C4-2B (cell line): ENCODE measurements around the gene TMEM132D.
"Not testable (repeated sequence)": the region's sequence is repeated elsewhere in the genome, so short reads cannot be mapped to it uniquely, and the experiment has no call there.

Experiments
- H3K27ac ChIP-seq: fragments of 450-650 bp; 2 replicates; pipeline ENCODE4 v1.5.1; 2017
- CTCF ChIP-seq: fragments of 450-650 bp; conservative IDR thresholded peaks from 2 replicates; pipeline ENCODE4 v1.5.1; 2017; ENCODE audit warnings: mild to moderate bottlenecking
- ZFX ChIP-seq: fragments of 450-650 bp; IDR thresholded peaks from 2 replicates; pipeline ENCODE4 v1.6.1; 2017

Gene TMEM132D

DNA sequence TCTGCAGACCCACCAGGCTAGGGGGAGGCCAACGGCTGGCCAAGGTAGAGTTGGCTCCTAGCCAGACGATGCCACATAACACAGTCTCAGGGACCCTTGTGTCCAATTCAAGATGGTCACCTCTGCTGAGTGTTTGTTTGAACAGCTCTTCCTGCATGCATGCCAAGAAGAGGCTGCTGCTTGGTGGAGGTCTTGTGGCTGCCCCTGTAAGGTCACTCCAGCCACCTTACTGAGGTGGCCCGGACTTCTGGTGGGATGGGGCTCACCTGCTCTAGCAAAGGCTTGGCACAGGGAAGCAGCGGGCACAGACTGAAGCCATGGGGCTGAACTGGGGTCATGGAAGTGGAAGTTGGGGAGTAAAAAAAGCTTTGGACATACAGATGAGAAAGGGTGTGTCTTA, 840.2 kb downstream of the TMEM132D start:
- no peak overlapping the region for H3K27ac ChIP-seq
- TF ChIP-seq CTCF (no peak), ZFX (no peak)

GRCh38 chr12:129053232-129053631, 850.6 kb downstream of the TMEM132D start:
- TF ChIP-seq CTCF (no peak), ZFX (no peak)
- no peak overlapping the region for H3K27ac ChIP-seq

DNA sequence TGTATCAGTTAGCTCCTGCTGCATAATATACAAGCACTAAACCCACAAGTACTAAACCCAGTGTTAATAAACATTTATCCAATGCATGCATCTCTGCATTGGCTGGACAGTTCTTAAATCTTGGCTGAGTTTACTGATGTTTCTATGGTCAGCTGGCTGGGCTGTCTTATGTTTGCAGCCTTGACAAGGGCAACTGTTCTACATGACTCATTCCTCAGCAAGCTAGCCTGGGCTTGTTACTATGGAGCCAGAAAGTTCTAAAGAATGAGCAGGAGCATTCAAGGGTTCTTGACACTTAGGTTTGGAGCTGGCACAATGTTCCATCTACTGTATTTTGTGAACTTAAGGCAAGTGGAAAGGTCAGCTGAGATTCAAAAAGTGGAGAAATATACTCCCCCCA, 851.5 kb downstream of the TMEM132D start:
- H3K27ac ChIP-seq, result no peak overlapping the region
- no peak for TF ChIP-seq CTCF
- no peak for TF ChIP-seq ZFX

- no peak for TF ChIP-seq CTCF
Measured at GRCh38 chr12:129049917-129050316, 853.9 kb downstream of the TMEM132D start.

DNA sequence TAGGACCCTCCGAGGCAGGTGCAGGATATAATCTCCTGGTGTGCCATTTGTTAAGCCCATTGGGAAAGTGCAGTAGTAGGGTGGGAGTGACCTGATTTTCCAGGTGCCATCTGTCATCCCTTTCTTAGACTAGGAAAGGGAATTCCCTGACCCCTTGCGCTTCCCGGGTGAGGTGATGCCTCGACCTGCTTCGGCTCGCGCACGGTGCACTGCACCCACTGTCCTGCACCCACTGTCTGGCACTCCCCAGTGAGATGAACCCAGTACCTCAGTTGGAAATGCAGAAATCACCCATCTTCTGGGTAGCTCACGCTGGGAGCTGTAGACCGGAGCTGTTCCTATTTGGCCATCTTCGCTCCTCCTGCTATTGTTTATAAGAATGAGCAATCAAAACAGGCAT, 860.5 kb downstream of the TMEM132D start:
- H3K27ac ChIP-seq, result not testable (repeated sequence)

More at GRCh38 chr12:129049917-129050316, 853.9 kb downstream of the TMEM132D start:
- no peak overlapping the region for H3K27ac ChIP-seq

GRCh38 chr12:129036135-129036534, 867.7 kb downstream of the TMEM132D start:
- TF ChIP-seq ZFX (no peak), CTCF (no peak)
- H3K27ac ChIP-seq, result no peak overlapping the region

- no peak for TF ChIP-seq ZFX
- TF ChIP-seq CTCF, result no peak
- H3K27ac ChIP-seq, result no peak overlapping the region
Measured at GRCh38 chr12:129034558-129035289, 869.1 kb downstream of the TMEM132D start.

DNA sequence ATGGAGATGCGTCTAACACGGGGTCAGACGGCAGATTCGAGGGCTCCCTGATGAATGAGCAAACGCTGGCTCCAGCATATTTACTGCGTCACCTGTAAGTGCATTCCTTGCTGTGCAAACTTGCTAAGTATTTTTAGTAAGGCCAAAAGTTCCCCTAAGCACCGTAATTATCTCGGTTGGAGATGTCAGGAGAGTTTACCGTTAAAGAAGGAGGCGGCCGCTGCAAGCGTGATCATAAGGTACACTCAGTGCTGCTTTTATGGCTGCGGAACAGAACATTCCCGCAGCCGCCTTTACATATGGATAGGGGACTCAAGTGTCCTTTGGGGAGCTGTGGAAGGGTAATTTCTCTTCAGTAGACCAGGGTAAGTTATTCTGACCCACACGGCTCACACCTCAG, 875.0 kb downstream of the TMEM132D start:
- TF ChIP-seq ZFX (no peak), CTCF (no peak)
- H3K27ac ChIP-seq, result no peak overlapping the region
